ENCODE measurements around the gene LRGUK.

- TF ChIP-seq CTCF (IDR thresholded peaks at IDR 0.05; ENCODE audit: control extremely low read depth in 1 of 3, insufficient read depth in 1 of 3, low read depth in 1 of 3, low read length in 3 of 3) (no peak), POLR2A (IDR thresholded peaks at IDR 0.05; ENCODE audit: control extremely low read depth in 1 of 2, low read depth in 2 of 2, low read length in 2 of 2) (no peak), ATF3 (IDR thresholded peaks at IDR 0.05; ENCODE audit: insufficient read depth, low read depth, low read length) (no peak), MAX (IDR thresholded peaks at IDR 0.05) (no peak), EZH2 (IDR thresholded peaks at IDR 0.05; ENCODE audit: low read depth, low read length, severe bottlenecking) (no peak), JUN (IDR thresholded peaks at IDR 0.05; ENCODE audit: low read depth, low read length) (no peak), BCL11A (IDR thresholded peaks at IDR 0.05; ENCODE audit: low read depth in 2 of 2, low read length in 2 of 2) (no peak), EP300 (IDR thresholded peaks at IDR 0.05; ENCODE audit: borderline replicate concordance in 1 of 2, low read depth in 2 of 2, low read length in 2 of 2) (no peak), NRF1 (IDR thresholded peaks at IDR 0.05; ENCODE audit: low read depth, low read length) (no peak), EGR1 (IDR thresholded peaks at IDR 0.05; ENCODE audit: borderline replicate concordance, low read depth, low read length) (no peak), RAD21 (IDR thresholded peaks at IDR 0.05 in 1 of 2, conservative IDR thresholded peaks at IDR 0.05 in 1 of 2; ENCODE audit: low read depth in 2 of 2, low read length in 2 of 2) (no peak)
Observed at GRCh38 chr7:134104166-134104565, 23.0 kb upstream of the LRGUK start.
